Measurements from ENCODE around the gene EED. TPM values are rescaled to one million over a fixed set of nuclear protein-coding genes. Genes with fewer than 3 reads are reported as not detected.
"Not testable (repeated sequence)": the region's sequence is repeated elsewhere in the genome, so short reads cannot be mapped to it uniquely, and the experiment has no call there.

The EED gene
- total and polyA plus RNA-seq, 2 donors from 2014 or later, result 14.9 to 21.1 TPM

DNA sequence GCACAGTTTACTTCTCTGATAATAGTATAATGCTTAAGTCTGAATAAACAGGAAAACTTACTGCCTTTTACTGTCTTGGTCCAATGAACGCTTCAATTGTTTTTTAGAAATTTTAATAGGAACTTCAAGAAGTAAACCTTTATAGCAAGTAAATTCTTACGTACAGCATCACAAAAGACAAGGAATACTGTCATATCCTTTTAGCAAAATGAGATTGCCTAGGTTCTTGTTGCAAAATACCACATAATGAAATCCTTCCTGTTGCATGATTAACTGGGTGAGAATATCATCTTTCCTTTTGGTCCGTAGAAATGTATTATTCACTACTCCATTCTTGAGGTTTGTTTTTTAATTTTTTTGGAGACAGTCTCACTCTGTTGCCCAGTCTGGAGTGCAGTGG lies 35.2 kb downstream of the EED start:
- Histone ChIP-seq H3K9ac (ENCODE audit: low read length in 3 of 3) (no peak overlapping the region), H3K27ac (ENCODE audit: low read depth in 2 of 2, low read length in 2 of 2) (no peak overlapping the region), H3K27me3 (ENCODE audit: control insufficient read depth, insufficient read depth, low read length) (no peaks in the 10 kb centered on the region), H3K4me3 (ENCODE audit: low read length in 3 of 3) (no peak overlapping the region), H3K36me3 (ENCODE audit: control insufficient read depth in 2 of 3, insufficient read depth in 3 of 3, low read length in 3 of 3) (peaks cover 7 to 27% (median 9%) of the 10 kb centered on the region in 3 donors), H3K9me3 (ENCODE audit: control insufficient read depth in 2 of 3, insufficient read depth in 1 of 3, low read length in 3 of 3) (no peaks in the 10 kb centered on the region), H3K4me1 (ENCODE audit: control insufficient read depth in 2 of 3, insufficient read depth in 2 of 3, low read depth in 1 of 3, low read length in 3 of 3) (no peaks in the 10 kb centered on the region)
- no peak for DNase-seq
- no peak for FAIRE-seq
- TF ChIP-seq, protein P1, sequence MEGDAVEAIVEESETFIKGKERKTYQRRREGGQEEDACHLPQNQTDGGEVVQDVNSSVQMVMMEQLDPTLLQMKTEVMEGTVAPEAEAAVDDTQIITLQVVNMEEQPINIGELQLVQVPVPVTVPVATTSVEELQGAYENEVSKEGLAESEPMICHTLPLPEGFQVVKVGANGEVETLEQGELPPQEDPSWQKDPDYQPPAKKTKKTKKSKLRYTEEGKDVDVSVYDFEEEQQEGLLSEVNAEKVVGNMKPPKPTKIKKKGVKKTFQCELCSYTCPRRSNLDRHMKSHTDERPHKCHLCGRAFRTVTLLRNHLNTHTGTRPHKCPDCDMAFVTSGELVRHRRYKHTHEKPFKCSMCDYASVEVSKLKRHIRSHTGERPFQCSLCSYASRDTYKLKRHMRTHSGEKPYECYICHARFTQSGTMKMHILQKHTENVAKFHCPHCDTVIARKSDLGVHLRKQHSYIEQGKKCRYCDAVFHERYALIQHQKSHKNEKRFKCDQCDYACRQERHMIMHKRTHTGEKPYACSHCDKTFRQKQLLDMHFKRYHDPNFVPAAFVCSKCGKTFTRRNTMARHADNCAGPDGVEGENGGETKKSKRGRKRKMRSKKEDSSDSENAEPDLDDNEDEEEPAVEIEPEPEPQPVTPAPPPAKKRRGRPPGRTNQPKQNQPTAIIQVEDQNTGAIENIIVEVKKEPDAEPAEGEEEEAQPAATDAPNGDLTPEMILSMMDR (IDR thresholded peaks at IDR 0.05; ENCODE audit: borderline replicate concordance, extremely low read depth, insufficient read depth), result no peak
- intact Hi-C loops (cut with DNase I), result no loop called here

DNA sequence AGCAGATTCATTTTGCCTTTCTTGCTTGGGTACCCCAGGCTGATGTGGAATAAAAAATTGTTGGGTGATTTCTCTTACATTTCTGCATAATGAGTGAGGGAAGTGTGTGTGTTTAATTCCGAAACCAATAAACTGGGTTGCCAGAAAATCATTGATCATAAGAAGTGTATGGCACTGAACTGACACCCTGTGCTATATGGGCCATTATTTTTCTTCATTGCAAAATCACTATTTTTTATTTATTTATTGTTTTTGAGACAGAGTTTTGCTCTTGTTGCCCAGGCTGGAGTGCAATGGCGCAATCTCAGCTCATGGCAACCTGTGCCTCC lies 42.9 kb downstream of the EED start:
- no peak overlapping the region for H3K4me3 ChIP-seq (ENCODE audit: low read length in 3 of 3)
- H3K36me3 ChIP-seq (ENCODE audit: control insufficient read depth in 2 of 3, insufficient read depth in 3 of 3, low read length in 3 of 3), result no peaks in the 10 kb centered on the region
- no peak for DNase-seq
- H3K4me1 ChIP-seq (ENCODE audit: control insufficient read depth in 2 of 3, insufficient read depth in 2 of 3, low read depth in 1 of 3, low read length in 3 of 3), result no peaks in the 10 kb centered on the region
- H3K27ac ChIP-seq (ENCODE audit: low read depth in 2 of 2, low read length in 2 of 2), result no peak overlapping the region
- H3K27me3 ChIP-seq (ENCODE audit: control insufficient read depth, insufficient read depth, low read length), result no peaks in the 10 kb centered on the region
- no peak for FAIRE-seq
- H3K9ac ChIP-seq (ENCODE audit: low read length in 3 of 3), result no peak overlapping the region
- H3K9me3 ChIP-seq (ENCODE audit: control insufficient read depth in 2 of 3, insufficient read depth in 1 of 3, low read length in 3 of 3), result no peaks in the 10 kb centered on the region
- intact Hi-C loops (cut with DNase I), result no loop called here
- TF ChIP-seq, protein P1 (IDR thresholded peaks at IDR 0.05; ENCODE audit: borderline replicate concordance, extremely low read depth, insufficient read depth), result no peak

DNA sequence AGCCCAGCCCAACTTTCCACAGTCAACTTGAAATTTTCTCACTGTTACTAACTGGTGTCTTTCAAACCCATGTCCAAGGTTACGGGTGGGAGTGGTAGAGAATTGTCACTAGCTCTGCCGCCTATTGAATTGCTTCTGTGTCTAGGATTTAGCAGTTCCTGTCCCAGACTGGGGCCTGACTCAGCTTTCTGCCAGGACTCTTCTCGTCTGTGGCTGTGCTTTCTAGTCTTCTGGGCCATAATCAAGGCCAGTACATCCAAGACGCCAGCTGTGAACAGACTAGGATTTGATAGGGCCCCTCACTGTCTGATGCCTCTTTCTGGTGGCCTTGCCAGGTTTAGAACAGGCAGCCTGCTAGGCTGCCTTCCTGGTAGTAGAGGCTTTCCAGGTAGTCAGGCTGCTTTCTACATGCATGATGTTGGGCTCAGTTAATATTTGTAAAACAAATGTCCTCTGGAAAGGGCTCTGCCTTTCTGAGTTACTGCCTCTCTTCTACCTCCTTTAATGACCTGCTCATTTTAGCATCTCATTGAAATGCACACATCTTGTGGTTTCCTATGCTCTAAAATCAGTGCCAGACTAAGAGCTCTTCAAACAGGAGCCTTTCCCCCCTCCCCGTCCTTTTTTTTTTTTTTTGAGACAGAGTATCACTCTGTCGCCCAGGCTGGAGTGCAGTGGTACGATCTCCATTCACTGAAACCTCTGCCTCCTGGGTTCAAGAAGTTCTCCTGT lies 44.4 kb downstream of the EED start:
- Histone ChIP-seq H3K36me3 (ENCODE audit: control insufficient read depth in 2 of 3, insufficient read depth in 3 of 3, low read length in 3 of 3) (no peaks in the 10 kb centered on the region), H3K4me3 (ENCODE audit: low read length in 3 of 3) (no peak overlapping the region), H3K4me1 (ENCODE audit: control insufficient read depth in 2 of 3, insufficient read depth in 2 of 3, low read depth in 1 of 3, low read length in 3 of 3) (no peaks in the 10 kb centered on the region), H3K27me3 (ENCODE audit: control insufficient read depth, insufficient read depth, low read length) (no peaks in the 10 kb centered on the region), H3K9me3 (ENCODE audit: control insufficient read depth in 2 of 3, insufficient read depth in 1 of 3, low read length in 3 of 3) (no peaks in the 10 kb centered on the region), H3K9ac (ENCODE audit: low read length in 3 of 3) (no peak overlapping the region), H3K27ac (ENCODE audit: low read depth in 2 of 2, low read length in 2 of 2) (no peak overlapping the region)
- FAIRE-seq (no peak), DNase-seq (no peak)
- intact Hi-C loops (cut with DNase I), result no loop called here
- TF ChIP-seq, protein P1 (IDR thresholded peaks at IDR 0.05; ENCODE audit: borderline replicate concordance, extremely low read depth, insufficient read depth), result no peak

DNA sequence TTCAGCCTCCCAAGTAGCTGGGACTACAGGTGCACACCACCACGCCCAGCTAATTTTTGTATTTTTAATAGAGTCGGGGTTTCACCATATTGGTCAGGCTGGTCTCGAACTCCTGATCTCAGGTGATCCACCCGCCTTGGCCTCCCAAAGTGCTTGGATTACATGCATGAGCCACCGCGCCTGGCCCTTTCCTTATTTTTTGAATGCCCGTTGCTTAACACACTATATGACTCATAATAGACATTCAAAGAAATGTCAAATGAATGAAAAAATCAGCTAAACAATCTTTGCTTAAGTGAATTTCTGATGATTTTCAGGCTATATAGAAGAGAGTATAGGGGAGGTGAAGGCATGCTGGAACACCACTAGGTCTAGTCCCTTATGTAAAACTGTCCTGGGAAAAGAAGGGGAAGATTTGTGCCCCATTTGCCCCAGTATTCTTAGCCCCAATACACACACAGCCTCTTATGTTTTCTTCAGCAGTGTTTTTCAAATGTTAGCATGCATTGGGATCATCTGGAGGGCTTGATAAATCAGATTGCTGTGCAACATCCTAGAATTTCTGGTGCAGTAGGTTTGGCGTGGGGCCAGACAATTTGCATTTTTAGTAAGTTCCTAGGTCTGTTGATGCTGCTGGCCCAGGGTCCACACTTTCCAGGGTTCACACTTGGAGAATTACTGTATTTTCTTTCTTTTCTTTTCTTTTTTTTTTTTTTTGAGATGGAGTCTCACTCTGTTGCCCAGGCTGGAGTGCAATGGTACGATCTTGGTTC lies 45.1 kb downstream of the EED start:
- not testable (repeated sequence) for H3K4me3 ChIP-seq (ENCODE audit: low read length in 3 of 3); H3K4me1 ChIP-seq (ENCODE audit: control insufficient read depth in 2 of 3, insufficient read depth in 2 of 3, low read depth in 1 of 3, low read length in 3 of 3); H3K9ac ChIP-seq (ENCODE audit: low read length in 3 of 3); DNase-seq; H3K9me3 ChIP-seq (ENCODE audit: control insufficient read depth in 2 of 3, insufficient read depth in 1 of 3, low read length in 3 of 3); FAIRE-seq; H3K27ac ChIP-seq (ENCODE audit: low read depth in 2 of 2, low read length in 2 of 2); H3K27me3 ChIP-seq (ENCODE audit: control insufficient read depth, insufficient read depth, low read length); H3K36me3 ChIP-seq (ENCODE audit: control insufficient read depth in 2 of 3, insufficient read depth in 3 of 3, low read length in 3 of 3)
- intact Hi-C loops (cut with DNase I), result loop anchor here (10.0 kb wide), 1 partner anchor 435 kb away; the partner anchor contains the start of gene CCDC83
